ENCODE results near the gene RAPGEF4. TPM values are rescaled to one million over a fixed set of nuclear protein-coding genes. Genes with fewer than 3 reads are reported as not detected.

RAPGEF4 gene
- total RNA-seq, 4 donors from 2014 or later = 2.5 to 7.9 (median 4.6) TPM

GRCh38 chr2:172769879-172770278, 34.2 kb downstream of the RAPGEF4 start:
- Histone ChIP-seq H3K9me3 (no peaks in the 10 kb centered on the region), H3K36me3 (no peaks in the 10 kb centered on the region), H3K4me3 (no peak overlapping the region), H3K27me3 (no peaks in the 10 kb centered on the region), H3K4me1 (no peaks in the 10 kb centered on the region), H3K27ac (no peak overlapping the region)
- 40 to 46% methylated on average over 1 of the region's 1 CpG for WGBS, 2 donors (ENCODE audit: low coverage in 1 of 2)
- no peak for TF ChIP-seq POLR2A (IDR thresholded peaks at IDR 0.05)
- TF ChIP-seq CTCF (IDR thresholded peaks at IDR 0.05) = no peak
- no peak for TF ChIP-seq POLR2AphosphoS5 (IDR thresholded peaks at IDR 0.05)
- no peak for TF ChIP-seq EP300 (IDR thresholded peaks at IDR 0.05)
- ATAC-seq = no peak

- H3K27me3 ChIP-seq = no peaks in the 10 kb centered on the region
- no peak overlapping the region for H3K4me3 ChIP-seq
- no peaks in the 10 kb centered on the region for H3K4me1 ChIP-seq
- no peak for ATAC-seq
- TF ChIP-seq POLR2AphosphoS5 (IDR thresholded peaks at IDR 0.05) = no peak
- TF ChIP-seq CTCF (IDR thresholded peaks at IDR 0.05) = no peak
- no peak for TF ChIP-seq POLR2A (IDR thresholded peaks at IDR 0.05)
- no peak for TF ChIP-seq EP300 (IDR thresholded peaks at IDR 0.05)
- H3K36me3 ChIP-seq = no peaks in the 10 kb centered on the region
- no peak overlapping the region for H3K27ac ChIP-seq
- no peaks in the 10 kb centered on the region for H3K9me3 ChIP-seq
Measured at GRCh38 chr2:172770887-172771286, 35.2 kb downstream of the RAPGEF4 start.

GRCh38 chr2:172772633-172773032, 37.0 kb downstream of the RAPGEF4 start:
- no peak for ATAC-seq
- no peaks in the 10 kb centered on the region for H3K9me3 ChIP-seq
- H3K27me3 ChIP-seq = no peaks in the 10 kb centered on the region
- no peak for TF ChIP-seq POLR2AphosphoS5 (IDR thresholded peaks at IDR 0.05)
- TF ChIP-seq CTCF (IDR thresholded peaks at IDR 0.05) = no peak
- TF ChIP-seq POLR2A (IDR thresholded peaks at IDR 0.05) = no peak
- H3K4me1 ChIP-seq = no peaks in the 10 kb centered on the region
- no peak overlapping the region for H3K4me3 ChIP-seq
- no peaks in the 10 kb centered on the region for H3K36me3 ChIP-seq
- no peak overlapping the region for H3K27ac ChIP-seq
- WGBS, 2 donors (ENCODE audit: low coverage in 1 of 2) = 48 to 66% methylated on average over 4 to 5 of the region's 5 CpGs

- Histone ChIP-seq H3K27me3 (no peaks in the 10 kb centered on the region), H3K4me3 (no peak overlapping the region), H3K27ac (no peak overlapping the region), H3K36me3 (no peaks in the 10 kb centered on the region), H3K9me3 (no peaks in the 10 kb centered on the region), H3K4me1 (no peaks in the 10 kb centered on the region)
- no peak for ATAC-seq
- TF ChIP-seq EP300 (IDR thresholded peaks at IDR 0.05) (no peak), CTCF (IDR thresholded peaks at IDR 0.05) (no peak), POLR2AphosphoS5 (IDR thresholded peaks at IDR 0.05) (no peak), POLR2A (IDR thresholded peaks at IDR 0.05) (no peak)
Measured at GRCh38 chr2:172774302-172774701, 38.7 kb downstream of the RAPGEF4 start.

- Histone ChIP-seq H3K4me1 (no peaks in the 10 kb centered on the region), H3K27me3 (no peaks in the 10 kb centered on the region), H3K27ac (no peak overlapping the region), H3K4me3 (no peak overlapping the region), H3K9me3 (no peaks in the 10 kb centered on the region), H3K36me3 (no peaks in the 10 kb centered on the region)
- no peak for ATAC-seq
- no peak for TF ChIP-seq POLR2A (IDR thresholded peaks at IDR 0.05)
- TF ChIP-seq POLR2AphosphoS5 (IDR thresholded peaks at IDR 0.05) = no peak
- no peak for TF ChIP-seq CTCF (IDR thresholded peaks at IDR 0.05)
- no peak for TF ChIP-seq EP300 (IDR thresholded peaks at IDR 0.05)
- WGBS, 2 donors (ENCODE audit: low coverage in 1 of 2) = 93 to 100% methylated on average over 1 of the region's 1 CpG
Measured at GRCh38 chr2:172775319-172775718, 39.7 kb downstream of the RAPGEF4 start.

All from gastroesophageal sphincter (tissue), 4 donors.